ENCODE results near the gene TNIK. TPM values are rescaled to one million over a fixed set of nuclear protein-coding genes. Genes with fewer than 3 reads are reported as not detected.

TNIK gene
- total RNA-seq, 1 donor = 24.2 TPM

- no peak for DNase-seq (ENCODE audit: low read depth)
- H3K4me3 ChIP-seq (ENCODE audit: low read depth, low read length) = no peak overlapping the region
- no peak for TF ChIP-seq CTCF (IDR thresholded peaks at IDR 0.05; ENCODE audit: insufficient read depth, low read length)
These were observed 183.3 kb downstream of the TNIK start for GRCh38 chr3:171276923-171277322.

- TF ChIP-seq CTCF (IDR thresholded peaks at IDR 0.05; ENCODE audit: insufficient read depth, low read length) = no peak
- no peak for DNase-seq (ENCODE audit: low read depth)
These were observed 186.0 kb downstream of the TNIK start for GRCh38 chr3:171274222-171274621.

GRCh38 chr3:171270541-171270940 lies 189.7 kb downstream of the TNIK start:
- DNase-seq (ENCODE audit: low read depth) = no peak
- no peak for TF ChIP-seq CTCF (IDR thresholded peaks at IDR 0.05; ENCODE audit: insufficient read depth, low read length)
- H3K4me3 ChIP-seq (ENCODE audit: low read depth, low read length) = no peak overlapping the region

More at GRCh38 chr3:171274222-171274621, 186.0 kb downstream of the TNIK start:
- H3K4me3 ChIP-seq (ENCODE audit: low read depth, low read length) = no peak overlapping the region

- no peak overlapping the region for H3K4me3 ChIP-seq (ENCODE audit: low read depth, low read length)
- DNase-seq (ENCODE audit: low read depth) = no peak
- no peak for TF ChIP-seq CTCF (IDR thresholded peaks at IDR 0.05; ENCODE audit: insufficient read depth, low read length)
These were observed 190.7 kb downstream of the TNIK start for GRCh38 chr3:171269542-171269941.

GRCh38 chr3:171268677-171269076 lies 191.5 kb downstream of the TNIK start:
- no peak overlapping the region for H3K4me3 ChIP-seq (ENCODE audit: low read depth, low read length)
- no peak for DNase-seq (ENCODE audit: low read depth)
- TF ChIP-seq CTCF (IDR thresholded peaks at IDR 0.05; ENCODE audit: insufficient read depth, low read length) = no peak

- TF ChIP-seq CTCF (IDR thresholded peaks at IDR 0.05; ENCODE audit: insufficient read depth, low read length) = no peak
- no peak for DNase-seq (ENCODE audit: low read depth)
- no peak overlapping the region for H3K4me3 ChIP-seq (ENCODE audit: low read depth, low read length)
These were observed 193.1 kb downstream of the TNIK start for GRCh38 chr3:171267104-171267503.

GRCh38 chr3:171266740-171267073 lies 193.5 kb downstream of the TNIK start:
- TF ChIP-seq CTCF (IDR thresholded peaks at IDR 0.05; ENCODE audit: insufficient read depth, low read length) = no peak
- H3K4me3 ChIP-seq (ENCODE audit: low read depth, low read length) = no peak overlapping the region
- DNase-seq (ENCODE audit: low read depth) = no peak

All from fibroblast of the aortic adventitia (primary cell).